Spinal cord (tissue), 10 donors: Measurements from ENCODE around the gene NMRK2. TPM values are rescaled to one million over a fixed set of nuclear protein-coding genes. Genes with fewer than 3 reads are reported as not detected.

Source experiments
- DNase-seq, 6 donors: peaks; one replicate each; pipeline versions ENCODE4 v3.0.0 to v3.0.0-alpha.2; 2013 to 2015; ENCODE audit warnings: low spot score in 6 of 6, low read depth in 4 of 6
- H3K27ac ChIP-seq: one replicate; pipeline ENCODE4 v1.5.1; 2013; ENCODE audit warnings: low read depth, low read length, control low read depth
- H3K27me3 ChIP-seq: one replicate; pipeline ENCODE4 v1.6.1; 2013; ENCODE audit warnings: low read length; ENCODE audit not compliant: control insufficient read depth, insufficient read depth
- H3K36me3 ChIP-seq: one replicate; pipeline ENCODE4 v1.6.1; 2013; ENCODE audit warnings: low read length; ENCODE audit not compliant: control insufficient read depth, insufficient read depth
- H3K4me1 ChIP-seq: one replicate; pipeline ENCODE4 v1.6.1; 2013; ENCODE audit warnings: low read length; ENCODE audit not compliant: control insufficient read depth, insufficient read depth
- H3K4me3 ChIP-seq: one replicate; pipeline ENCODE4 v1.5.1; 2013; ENCODE audit warnings: low read depth, low read length, control low read depth
- H3K9me3 ChIP-seq: one replicate; pipeline ENCODE4 v1.6.1; 2013; ENCODE audit warnings: low read length; ENCODE audit not compliant: control insufficient read depth, insufficient read depth
- WGBS: methylation state at CpG from one replicate; pipeline ENCODE4 v1.1.5; 2013; ENCODE audit warnings: missing lambda C conversion rate; ENCODE audit not compliant: insufficient coverage; 5-methylcytosine and 5-hydroxymethylcytosine counted together
- polyA plus RNA-seq, 2 donors: library from polyadenylated mRNA; unstranded; fragments of 120-200 nt; gene quantifications; one replicate each; pipeline ENCODE4 v1.2.1, GENCODE V29; 2013; ENCODE audit not compliant: insufficient read length in 2 of 2
- total RNA-seq, 2 donors: library from RNA; depleted of rRNA in 1 of 2; stranded (reverse); fragments of 120-200 nt in 1 of 2; fragments of >200 nt in 1 of 2; gene quantifications; one replicate each; pipeline versions ENCODE4 v1.2.3 to v1.2.4, GENCODE V29; 2013 to 2014
- donor health status: healthy.

Gene NMRK2
- total and polyA plus RNA-seq, 4 donors: 0.28 to 0.74 TPM; not detected in 2

GRCh38 chr19:3904233-3904632 lies 28.6 kb upstream of the NMRK2 start:
- H3K4me3 ChIP-seq: no peak overlapping the region
- peaks cover 80% of the 10 kb centered on the region for H3K36me3 ChIP-seq
- no peak for DNase-seq
- H3K27me3 ChIP-seq: no peaks in the 10 kb centered on the region
- H3K27ac ChIP-seq: no peak overlapping the region
- no peaks in the 10 kb centered on the region for H3K4me1 ChIP-seq
- no peaks in the 10 kb centered on the region for H3K9me3 ChIP-seq
- WGBS: 96% methylated on average over 4 of the region's 8 CpGs

GRCh38 chr19:3907626-3908265 lies 25.1 kb upstream of the NMRK2 start:
- H3K9me3 ChIP-seq: peaks cover 3% of the 10 kb centered on the region
- no peak overlapping the region for H3K27ac ChIP-seq
- no peaks in the 10 kb centered on the region for H3K4me1 ChIP-seq
- no peaks in the 10 kb centered on the region for H3K27me3 ChIP-seq
- 88% methylated on average over 50 of the region's 50 CpGs for WGBS
- H3K4me3 ChIP-seq: no peak overlapping the region
- peaks cover 83% of the 10 kb centered on the region for H3K36me3 ChIP-seq
- DNase-seq: no peak

DNA sequence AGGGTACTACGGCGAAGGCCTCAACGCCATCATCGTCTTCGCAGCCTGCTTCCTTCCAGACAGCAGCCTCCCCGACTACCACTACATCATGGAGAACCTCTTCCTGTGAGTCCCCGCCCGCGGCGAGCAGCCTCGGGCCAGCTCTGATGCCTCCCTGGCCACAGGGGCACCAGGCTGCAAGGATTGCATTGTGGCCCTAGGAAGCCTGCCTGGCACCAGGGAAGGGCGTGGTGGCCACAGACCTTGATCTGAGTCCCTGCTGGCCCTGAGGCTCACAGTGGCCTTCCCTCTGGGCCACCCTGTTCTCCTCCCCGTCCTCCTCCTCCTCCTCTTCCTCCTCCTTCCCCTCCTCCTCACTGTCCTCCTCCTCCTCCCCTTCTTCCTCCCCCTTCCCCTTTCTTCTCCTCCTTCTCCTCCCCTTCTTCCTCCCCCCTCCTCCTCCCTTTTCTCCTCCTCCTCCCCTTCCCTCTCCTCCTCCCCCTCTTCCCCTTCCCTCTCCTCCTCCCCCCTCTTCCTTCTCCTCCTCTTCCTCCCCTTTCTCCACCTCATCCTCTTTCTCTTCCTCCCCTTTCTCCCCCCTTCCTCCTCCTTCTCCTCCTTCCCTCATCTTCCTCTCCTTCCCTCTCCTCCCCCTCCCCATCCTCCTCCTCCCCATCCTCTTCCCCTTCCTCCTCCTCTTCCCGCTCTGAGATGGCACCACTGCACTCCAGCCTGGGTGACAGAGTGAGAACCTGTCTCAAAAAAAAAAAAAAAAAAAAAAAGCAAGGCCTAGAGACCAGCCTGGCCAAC lies 24.4 kb upstream of the NMRK2 start:
- H3K36me3 ChIP-seq: peaks cover 84% of the 10 kb centered on the region
- H3K4me3 ChIP-seq: no peak overlapping the region
- H3K4me1 ChIP-seq: no peaks in the 10 kb centered on the region
- no peak for DNase-seq
- H3K27ac ChIP-seq: no peak overlapping the region
- no peaks in the 10 kb centered on the region for H3K27me3 ChIP-seq
- H3K9me3 ChIP-seq: peaks cover 3% of the 10 kb centered on the region
- 79% methylated on average over 14 of the region's 14 CpGs for WGBS

DNA sequence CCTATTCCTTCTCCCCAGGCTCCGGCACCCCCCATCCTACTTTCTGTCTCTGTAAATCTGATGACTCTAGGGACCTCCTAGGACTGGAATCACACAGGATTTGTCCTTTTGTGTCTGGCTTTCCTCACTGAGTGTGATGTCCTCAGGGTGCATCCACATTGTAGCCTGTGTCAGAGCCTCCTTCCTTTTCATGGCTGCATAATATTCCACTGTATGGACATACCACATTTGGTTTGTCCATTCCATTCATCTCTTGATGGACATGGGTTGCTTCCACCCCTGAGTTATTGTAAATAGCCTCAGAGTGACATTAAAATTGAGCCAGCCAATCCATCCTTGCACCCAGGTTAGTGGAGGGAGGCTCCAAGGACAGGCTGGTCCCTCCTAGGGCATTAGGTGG lies 22.8 kb upstream of the NMRK2 start:
- no peaks in the 10 kb centered on the region for H3K27me3 ChIP-seq
- H3K4me3 ChIP-seq: no peak overlapping the region
- peaks cover 3% of the 10 kb centered on the region for H3K9me3 ChIP-seq
- no peak for DNase-seq
- H3K27ac ChIP-seq: no peak overlapping the region
- WGBS: 94% methylated on average over 1 of the region's 1 CpG
- H3K4me1 ChIP-seq: no peaks in the 10 kb centered on the region
- peaks cover 86% of the 10 kb centered on the region for H3K36me3 ChIP-seq

DNA sequence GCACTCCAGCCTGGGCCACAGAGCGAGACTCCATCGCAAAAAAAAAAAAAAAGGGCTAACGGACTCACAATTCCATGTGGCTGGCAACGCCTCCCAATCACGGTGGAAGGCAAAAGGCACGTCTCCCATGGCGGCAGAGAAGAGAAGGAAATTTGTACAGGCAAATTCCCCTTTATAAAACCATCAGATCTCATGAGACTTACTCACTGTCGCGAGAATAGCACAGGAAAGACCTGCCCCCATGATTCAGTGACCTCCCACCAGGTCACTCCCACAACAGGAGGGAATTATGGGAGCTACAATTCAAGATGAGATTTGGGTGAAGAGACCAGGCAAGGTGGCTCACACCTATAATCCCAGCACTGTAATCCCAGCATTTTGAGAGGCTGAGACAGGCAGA lies 18.7 kb upstream of the NMRK2 start:
- H3K4me3 ChIP-seq: no peak overlapping the region
- WGBS: no CpG with 5 or more reads among the region's 9 CpGs
- H3K4me1 ChIP-seq: no peaks in the 10 kb centered on the region
- H3K9me3 ChIP-seq: peaks cover 3% of the 10 kb centered on the region
- no peaks in the 10 kb centered on the region for H3K27me3 ChIP-seq
- H3K27ac ChIP-seq: no peak overlapping the region
- DNase-seq: no peak
- H3K36me3 ChIP-seq: peaks cover 83% of the 10 kb centered on the region

DNA sequence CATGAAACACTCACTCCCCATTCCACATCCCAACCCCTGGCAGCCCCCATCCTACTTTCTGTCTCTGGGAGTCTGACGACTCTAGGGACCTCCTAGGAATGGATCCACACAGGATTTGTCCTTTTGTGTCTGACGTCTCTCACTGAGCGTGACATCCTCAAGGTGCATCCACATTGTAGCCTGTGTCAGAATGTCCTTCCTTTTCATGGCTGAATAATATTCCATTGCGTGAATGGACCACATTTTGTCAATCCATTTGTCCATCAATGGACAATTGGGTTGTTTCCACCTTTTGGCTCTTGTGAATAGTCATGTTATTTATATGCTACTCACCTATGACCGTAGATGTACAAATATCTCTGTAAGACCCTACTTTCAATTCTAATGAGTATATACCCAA lies 16.8 kb upstream of the NMRK2 start:
- H3K4me3 ChIP-seq: no peak overlapping the region
- WGBS: 59% methylated on average over 3 of the region's 5 CpGs
- DNase-seq: no peak
- no peak overlapping the region for H3K27ac ChIP-seq
- no peaks in the 10 kb centered on the region for H3K27me3 ChIP-seq
- H3K4me1 ChIP-seq: no peaks in the 10 kb centered on the region
- H3K9me3 ChIP-seq: no peaks in the 10 kb centered on the region
- H3K36me3 ChIP-seq: peaks cover 77% of the 10 kb centered on the region

- Histone ChIP-seq H3K27ac (no peak overlapping the region), H3K36me3 (peaks cover 84% of the 10 kb centered on the region), H3K27me3 (no peaks in the 10 kb centered on the region), H3K9me3 (peaks cover 2% of the 10 kb centered on the region), H3K4me1 (no peaks in the 10 kb centered on the region), H3K4me3 (no peak overlapping the region)
- no peak for DNase-seq
- 97% methylated on average over 3 of the region's 8 CpGs for WGBS
Measured at GRCh38 chr19:3919793-3920192, 13.1 kb upstream of the NMRK2 start.

GRCh38 chr19:3923096-3923758 lies 9.6 kb upstream of the NMRK2 start:
- H3K27me3 ChIP-seq: no peaks in the 10 kb centered on the region
- no peak overlapping the region for H3K27ac ChIP-seq
- H3K4me3 ChIP-seq: no peak overlapping the region
- DNase-seq: no peak
- H3K36me3 ChIP-seq: peaks cover 71% of the 10 kb centered on the region
- peaks cover 4% of the 10 kb centered on the region for H3K9me3 ChIP-seq
- no peaks in the 10 kb centered on the region for H3K4me1 ChIP-seq

DNA sequence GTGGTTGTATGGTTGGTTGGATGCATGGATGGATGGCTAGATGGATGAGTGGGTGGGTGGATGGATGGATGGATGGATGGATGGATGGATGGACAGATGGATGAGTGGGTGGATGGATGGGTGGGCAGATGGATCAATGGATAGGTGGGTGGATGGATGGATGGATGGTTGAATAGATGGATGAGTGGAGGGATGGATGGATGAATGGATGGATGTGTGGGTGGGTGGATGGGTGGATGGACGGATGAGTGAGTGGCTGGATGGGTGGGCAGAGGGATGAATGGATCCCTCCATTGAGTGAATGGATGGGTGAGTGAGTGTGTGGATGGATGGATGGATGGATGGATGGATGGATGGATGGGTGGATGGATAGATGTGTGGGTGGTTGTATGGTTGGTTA lies 9.0 kb upstream of the NMRK2 start:
- no peak overlapping the region for H3K4me3 ChIP-seq
- 88% methylated on average over 1 of the region's 1 CpG for WGBS
- no peaks in the 10 kb centered on the region for H3K4me1 ChIP-seq
- H3K27me3 ChIP-seq: no peaks in the 10 kb centered on the region
- peaks cover 4% of the 10 kb centered on the region for H3K9me3 ChIP-seq
- DNase-seq: no peak
- H3K27ac ChIP-seq: no peak overlapping the region
- H3K36me3 ChIP-seq: peaks cover 64% of the 10 kb centered on the region
